K562 (cell line): ENCODE measurements around the gene LDLRAD3. TPM values are rescaled to one million over a fixed set of nuclear protein-coding genes. Genes with fewer than 3 reads are reported as not detected.
A peak's percentile ranks its signal among the peaks of the same experiment; 100 is the strongest.

ENCODE experiments used
- ATAC-seq: fragments of 200-7000 bp; cut with Tn5 transposase; 3 replicates; pipeline ENCODE4 v1.9.1; 2020; ENCODE audit warnings: moderate library complexity
- BruUV-seq: library from RNA; stranded (reverse); fragments of 400-500 nt; replicated peaks from 2 replicates; lab custom pipeline; 2021; lab: Mats Ljungman, UMichigan
- CTCF ChIA-PET: fragments of 300-600 bp; formaldehyde crosslinking; extraction: SDS; loops from one replicate; lab custom pipeline; 2021; ENCODE audit warnings: low intra/inter-chr PET ratio; lab: Yijun Ruan, JAX
- POLR2A ChIA-PET: fragments of 300-600, 350-650 bp; sonication (Branson Sonifier 250); formaldehyde crosslinking; extraction: SDS; loops from one replicate; lab custom pipeline; 2021; ENCODE audit warnings: antibody characterized with exemption, inconsistent platforms; lab: Yijun Ruan, JAX
- DNase-seq, 4 experiments: peaks; one replicate each; pipeline versions ENCODE4 v3.0.0 to v3.0.0-alpha.2; 2011 to 2018; ENCODE audit warnings: low spot score in 3 of 4, mixed read lengths in 3 of 4; ENCODE audit errors: extremely low read depth in 1 of 4
- FAIRE-seq: peaks from 2 replicates; lab custom pipeline; 2011; peaks lifted over from hg19 to GRCh38; lab: Jason Lieb, UNC
- H2AFZ ChIP-seq: 2 replicates; pipeline ENCODE4 v1.6.0; 2011; ENCODE audit warnings: low read depth, low read length, control low read depth, inconsistent platforms
- H3K27ac ChIP-seq: fragments of 200-600 bp; 3 replicates; pipeline ENCODE4 v1.8.0; 2011; ENCODE audit warnings: low read depth, mild to moderate bottlenecking, control low read depth, inconsistent platforms, low read length, moderate library complexity, mixed read lengths; ENCODE audit errors: extremely low read depth
- H3K27me3 ChIP-seq, 2 experiments: fragments of 300-600 bp in 1 of 2; 2 replicates in 1 of 2; 3 replicates in 1 of 2; pipeline versions ENCODE4 v1.6.0 to v1.8.0; 2011; ENCODE audit warnings: inconsistent platforms in 2 of 2, low read length in 2 of 2, mild to moderate bottlenecking in 1 of 2, mixed read lengths in 1 of 2, moderate library complexity in 1 of 2; ENCODE audit not compliant: control insufficient read depth in 2 of 2, insufficient read depth in 2 of 2
- H3K36me3 ChIP-seq: fragments of 300-600 bp; 3 replicates; pipeline ENCODE4 v1.8.0; 2011; ENCODE audit warnings: mild to moderate bottlenecking, low read length, inconsistent platforms; ENCODE audit not compliant: control insufficient read depth, insufficient read depth
- H3K4me1 ChIP-seq, 2 experiments: fragments of 200-600 bp in 1 of 2; replicated peaks in 1 of 2; 2 replicates in 1 of 2; 3 replicates in 1 of 2; pipeline versions ENCODE4 v1.5.1 to v1.8.0; 2011; ENCODE audit warnings: inconsistent platforms in 2 of 2, low read length in 2 of 2, mild to moderate bottlenecking in 1 of 2, mixed read lengths in 1 of 2, moderate library complexity in 1 of 2; ENCODE audit not compliant: control insufficient read depth in 2 of 2, insufficient read depth in 2 of 2
- H3K4me2 ChIP-seq: 2 replicates; pipeline ENCODE4 v1.6.1; 2011; ENCODE audit warnings: low read length, control low read depth, inconsistent platforms, mixed read lengths; ENCODE audit not compliant: insufficient read depth
- H3K4me3 ChIP-seq: fragments of 200-600 bp; sonication (generic), shearing (Covaris generic); 2 replicates; pipeline ENCODE4 v1.5.1; 2016; ENCODE audit warnings: control low read depth, inconsistent platforms
- H3K79me2 ChIP-seq: fragments of 200-600 bp; 3 replicates; pipeline ENCODE4 v1.8.0; 2011; ENCODE audit warnings: low read length, inconsistent platforms; ENCODE audit not compliant: control insufficient read depth, insufficient read depth
- H3K9ac ChIP-seq, 2 experiments: 2 replicates each; pipeline versions ENCODE4 v1.6.0 to v1.6.1; 2011; ENCODE audit warnings: low read depth in 2 of 2, low read length in 2 of 2, control low read depth in 1 of 2, inconsistent platforms in 1 of 2, mild to moderate bottlenecking in 1 of 2, mixed read lengths in 1 of 2; ENCODE audit not compliant: insufficient read depth in 1 of 2
- H3K9me1 ChIP-seq: one replicate; pipeline ENCODE4 v1.6.0; 2011; ENCODE audit warnings: inconsistent platforms, mild to moderate bottlenecking, low read length, moderate library complexity; ENCODE audit not compliant: control insufficient read depth, insufficient read depth
- H3K9me3 ChIP-seq: replicated peaks from 2 replicates; pipeline ENCODE4 v1.5.1; 2011; ENCODE audit warnings: low read depth, low read length, inconsistent platforms; ENCODE audit not compliant: control insufficient read depth, insufficient read depth
- H4K20me1 ChIP-seq: replicated peaks from 2 replicates; pipeline ENCODE4 v1.6.1; 2011; ENCODE audit warnings: low read length, inconsistent platforms, mixed read lengths; ENCODE audit not compliant: control insufficient read depth, insufficient read depth
- ARHGAP35 ChIP-seq: fragments of 450-650 bp; IDR thresholded peaks from 2 replicates; pipeline ENCODE4 v1.6.1; 2018; ENCODE audit not compliant: partially characterized antibody
- ARNT ChIP-seq, 2 experiments: fragments of 450-650 bp; IDR thresholded peaks; 2 replicates each; pipeline ENCODE4 v1.6.1; 2016; ENCODE audit warnings: mild to moderate bottlenecking in 1 of 2
- BCLAF1 ChIP-seq, 2 experiments: fragments of 450-650 bp in 1 of 2; IDR thresholded peaks; 2 replicates each; pipeline ENCODE4 v1.6.1; 2011 to 2017; ENCODE audit warnings: low read depth in 2 of 2, antibody characterized with exemption in 1 of 2, borderline replicate concordance in 1 of 2, low read length in 1 of 2, mild to moderate bottlenecking in 1 of 2, mixed read lengths in 1 of 2; ENCODE audit not compliant: control insufficient read depth in 1 of 2
- CEBPB ChIP-seq: fragments of 450-650 bp; IDR thresholded peaks from 2 replicates; pipeline ENCODE4 v1.6.1; 2016; ENCODE audit warnings: missing genetic modification characterization, missing compliant biosample characterization
- CEBPG ChIP-seq, 3 experiments: fragments of 200-800 bp in 1 of 3; sonication (Bioruptor generic) in 1 of 3; sonication (generic) in 1 of 3; formaldehyde crosslinking in 1 of 3; IDR thresholded peaks in 2 of 3; conservative IDR thresholded peaks in 1 of 3; 2 replicates each; pipeline versions ENCODE4 v1.6.1 to v1.8.0; 2016 to 2022; ENCODE audit warnings: missing compliant biosample characterization in 2 of 3, missing genetic modification characterization in 2 of 3, mild to moderate bottlenecking in 1 of 3, missing genetic modification reagents in 1 of 3
- KLF13 ChIP-seq: fragments of 450-650 bp; IDR thresholded peaks from 2 replicates; pipeline ENCODE4 v1.6.1; 2016; ENCODE audit warnings: missing genetic modification characterization, low read depth, mild to moderate bottlenecking, missing compliant biosample characterization, moderate library complexity, borderline replicate concordance
- MAFG ChIP-seq: fragments of 450-650 bp; conservative IDR thresholded peaks from 2 replicates; pipeline ENCODE4 v1.6.1; 2016; ENCODE audit warnings: missing genetic modification characterization, missing compliant biosample characterization
- MEF2A ChIP-seq: IDR thresholded peaks from 2 replicates; pipeline ENCODE4 v1.6.1; 2011; ENCODE audit warnings: low read depth, mild to moderate bottlenecking, low read length, moderate library complexity; ENCODE audit not compliant: control insufficient read depth
- NFYB ChIP-seq: IDR thresholded peaks from 2 replicates; pipeline ENCODE4 v1.6.1; 2011; ENCODE audit warnings: mild to moderate bottlenecking, moderate library complexity; ENCODE audit not compliant: insufficient read length; ENCODE audit errors: extremely low read depth
- NR4A1 ChIP-seq, 2 experiments: fragments of 250-450 bp in 1 of 2; fragments of 450-650 bp in 1 of 2; sonication (Bioruptor Pico) in 1 of 2; IDR thresholded peaks; 2 replicates each; pipeline versions ENCODE4 v1.4.0 to v1.6.1; 2016 to 2020; ENCODE audit warnings: mild to moderate bottlenecking in 2 of 2, missing compliant biosample characterization in 1 of 2, missing genetic modification characterization in 1 of 2, moderate library complexity in 1 of 2
- TSHZ1 ChIP-seq: fragments of 250-450 bp; sonication (Bioruptor Pico); IDR thresholded peaks from 2 replicates; pipeline ENCODE4 v1.4.0; 2020; ENCODE audit warnings: mild to moderate bottlenecking, moderate library complexity
- XRCC5 ChIP-seq: fragments of 200-400 bp; formaldehyde crosslinking; IDR thresholded peaks from 2 replicates; pipeline ENCODE4 v1.6.1; 2017; ENCODE audit warnings: low read depth, mild to moderate bottlenecking, low read length
- ZC3H4 ChIP-seq: sonication (generic); formaldehyde crosslinking; IDR thresholded peaks from 2 replicates; pipeline ENCODE4 v1.9.0; 2021; ENCODE audit warnings: missing genetic modification reagents, borderline replicate concordance
- ZNF785 ChIP-seq: fragments of 250-450 bp; sonication (Bioruptor Pico); IDR thresholded peaks from 2 replicates; pipeline ENCODE4 v1.4.0; 2020; ENCODE audit warnings: mild to moderate bottlenecking
- WGBS: fragments of 100-300 bp; shearing (Covaris generic); methylation state at CpG from one replicate; pipeline ENCODE4 v1.1.6; 2016; ENCODE audit warnings: low coverage, mixed read lengths; ENCODE audit not compliant: insufficient coverage; ENCODE audit errors: missing lambda C conversion rate; 5-methylcytosine and 5-hydroxymethylcytosine counted together
- in situ Hi-C: fragments of 300-500 bp; cut with MboI; formaldehyde crosslinking; loops from 4 replicates; pipeline ENCODE4 v1.15.0; 2018; ENCODE audit warnings: inconsistent platforms, mixed read lengths
- intact Hi-C: fragments of 100-400 bp; cut with micrococcal nuclease; formaldehyde crosslinking; loops from 2 replicates; pipeline ENCODE4 v1.14.2; 2022
- polyA plus RNA-seq, 8 experiments: library from polyadenylated mRNA; depleted of rRNA in 4 of 8; stranded (reverse) in 5 of 8; unstranded in 3 of 8; fragments of >200 nt; fragmentation: Nextera tagmentation in 2 of 8; fragmentation: Illumina TruSeq in 1 of 8; extraction: Ambion mirVana in 2 of 8; extraction: Trizol in 1 of 8; gene quantifications; 2 replicates each; pipeline versions ENCODE4 v1.2.1 to v1.2.3, GENCODE V29; 2011 to 2014; ENCODE audit warnings: inconsistent platforms in 1 of 8, missing spikeins in 1 of 8
- total RNA-seq, 7 experiments: library from RNA; depleted of rRNA in 6 of 7; stranded (reverse); fragments of >200 nt in 6 of 7; fragmentation: Illumina TruSeq in 2 of 7; extraction: Trizol in 2 of 7; gene quantifications; 2 replicates each; pipeline versions ENCODE4 v1.2.1 to v1.2.3, GENCODE V29; 2011 to 2021; ENCODE audit warnings: low replicate concordance in 1 of 7

The LDLRAD3 gene
- total and polyA plus RNA-seq, 9 of the 15 experiments (the other 6 are each of a cell fraction or from before 2014, with no cell fraction given), result 0.73 to 7.2 (median 3.5) TPM

GRCh38 chr11:36205536-36205935 is 261.7 kb downstream of the LDLRAD3 start (continued):
- no peak for TF ChIP-seq NR4A1 (CRISPR knock-in tag; IDR thresholded peaks at IDR 0.05)
- no peak for TF ChIP-seq NR4A1 (tag; IDR thresholded peaks at IDR 0.05)

GRCh38 chr11:36210529-36210928 is 266.7 kb downstream of the LDLRAD3 start:
- Histone ChIP-seq H3K9me3 (no peaks in the 10 kb centered on the region), H2AFZ (no peak overlapping the region), H3K27ac (no peak overlapping the region), H3K79me2 (no peaks in the 10 kb centered on the region), H3K9me1 (no peaks in the 10 kb centered on the region), H3K4me1 (no peaks in the 10 kb centered on the region), H3K4me2 (no peak overlapping the region), H3K9ac (no peak overlapping the region), H3K4me3 (no peak overlapping the region), H3K36me3 (no peaks in the 10 kb centered on the region), H4K20me1 (no peaks in the 10 kb centered on the region), H3K27me3 (peaks cover 3 to 35% of the 10 kb centered on the region in 2 experiments)
- POLR2A ChIA-PET, result interaction anchor here (0.6 to 1.2 kb wide), 3 partner anchors 11 to 81 kb away, joined by 3 read pairs; no protein-coding TSS in a partner anchor
- no peak for DNase-seq
- no peak for FAIRE-seq
- intact Hi-C loops (no loop called here), in situ Hi-C loops (no loop called here)
- CTCF ChIA-PET, result no interaction called here
- no peak for ATAC-seq
- WGBS, result 9% methylated on average over 2 of the region's 2 CpGs
- no TSS peak for BruUV-seq
- no peak for TF ChIP-seq ZC3H4 (CRISPR knock-in tag)
- TF ChIP-seq CEBPB (tag), result 0 out of 2 replicates have a peak, but pooled peaks have one; percentile 12
- TF ChIP-seq ARHGAP35, result no peak
- no peak for TF ChIP-seq MEF2A
- no peak for TF ChIP-seq KLF13
- TF ChIP-seq ZNF785 (CRISPR knock-in tag), result no peak
- no peak for TF ChIP-seq ARNT (IDR thresholded peaks at IDR 0.05)
- TF ChIP-seq TSHZ1 (CRISPR knock-in tag), result no peak
- no peak for TF ChIP-seq BCLAF1 (IDR thresholded peaks at IDR 0.05; ENCODE audit: borderline replicate concordance in 1 of 2, control insufficient read depth in 1 of 2, low read depth in 2 of 2, low read length in 1 of 2)
- TF ChIP-seq NFYB, result no peak
- TF ChIP-seq XRCC5, result no peak
- TF ChIP-seq MAFG (tag), result no peak
- no peak for TF ChIP-seq CEBPG (CRISPR knock-in tag; IDR thresholded peaks at IDR 0.05)
- peak in 1 of 2 experiments; percentile 18; a peak in 2 of 4 replicates for TF ChIP-seq CEBPG (tag; conservative IDR thresholded peaks at IDR 0.05 in 1 of 2, IDR thresholded peaks at IDR 0.05 in 1 of 2)
